GM23338 (cell line): Measurements from ENCODE around the gene CFAP410. TPM values are rescaled to one million over a fixed set of nuclear protein-coding genes. Genes with fewer than 3 reads are reported as not detected.

Source experiments
- CTCF ChIP-seq, 2 experiments: fragments of 200-600 bp in 1 of 2; sonication (generic) in 1 of 2; conservative IDR thresholded peaks; 2 replicates each; pipeline versions ENCODE4 v1.5.1 to v1.6.1; 2016 to 2017; ENCODE audit warnings: antibody characterized with exemption in 2 of 2, low read depth in 2 of 2, mild to moderate bottlenecking in 2 of 2, moderate library complexity in 1 of 2
- EZH2 ChIP-seq: fragments of 200-600 bp; sonication (generic); IDR thresholded peaks from one replicate; pipeline ENCODE4 v1.8.0; 2017; ENCODE audit warnings: antibody characterized with exemption, mild to moderate bottlenecking, low read depth; ENCODE audit not compliant: unreplicated experiment
- JUNB ChIP-seq: IDR thresholded peaks from one replicate; pipeline ENCODE4 v1.6.1; 2016; ENCODE audit warnings: antibody characterized with exemption; ENCODE audit not compliant: unreplicated experiment
- NANOG ChIP-seq: IDR thresholded peaks from 2 replicates; pipeline ENCODE4 v1.6.1; 2016; ENCODE audit warnings: antibody characterized with exemption, borderline replicate concordance
- POLR2AphosphoS5 ChIP-seq: IDR thresholded peaks from 2 replicates; pipeline ENCODE4 v1.6.1; 2016; ENCODE audit warnings: antibody characterized with exemption, low read depth
- ZNF462 ChIP-seq: fragments of 250-450 bp; sonication (Bioruptor Pico); IDR thresholded peaks from 2 replicates; pipeline ENCODE4 v1.5.0; 2020; ENCODE audit warnings: mild to moderate bottlenecking, moderate library complexity
- polyA plus RNA-seq: library from polyadenylated mRNA; unstranded; fragments of >200 nt; fragmentation: Nextera tagmentation; extraction: Ambion mirVana; gene quantifications from 2 replicates; pipeline ENCODE4 v1.2.1, GENCODE V29; 2016
- total RNA-seq: library from RNA; depleted of rRNA; stranded (reverse); fragments of >200 nt; shearing (Covaris generic); gene quantifications from 2 replicates; pipeline ENCODE4 v1.2.3, GENCODE V29; 2014

Gene CFAP410
- total and polyA plus RNA-seq, 2 experiments from 2014 or later: 11.0 to 24.0 TPM

GRCh38 chr21:44319407-44320065, 19.7 kb downstream of the CFAP410 start (continued):
- TF ChIP-seq ZNF462 (CRISPR knock-in tag): no peak
- no peak for TF ChIP-seq CTCF (conservative IDR thresholded peaks at IDR 0.05; ENCODE audit: low read depth in 2 of 2)
- TF ChIP-seq NANOG: no peak
- no peak for TF ChIP-seq JUNB
- no peak for TF ChIP-seq EZH2
- no peak for TF ChIP-seq POLR2AphosphoS5
